ENCODE results near the gene SLC44A1.

The SLC44A1 gene

GRCh38 chr9:105244003-105244733 is at the start of gene SLC44A1:
SLC44A1 (plus strand) TSS chr9:105244651; CDS start chr9:105244869, 218 bp downstream.
- H3K9me2 ChIP-seq (ENCODE audit: low read depth, low read length), result no peaks in the 10 kb centered on the region
- H3F3A ChIP-seq (ENCODE audit: insufficient read depth, low read length), result no peaks in the 10 kb centered on the region
- peak within 1 kb of the TSS; percentile 94 for H2AFZ ChIP-seq (ENCODE audit: low read length)
- H4K20me1 ChIP-seq (ENCODE audit: insufficient read depth, low read length), result no peaks in the 10 kb centered on the region
- no peaks in the 10 kb centered on the region for H3K9me3 ChIP-seq (ENCODE audit: low read length)
- H3K9ac ChIP-seq (ENCODE audit: low read length), result peak within 1 kb of the TSS; percentile 93
- H3K27me3 ChIP-seq (ENCODE audit: insufficient read depth, low read length), result no peaks in the 10 kb centered on the region
- peak within 1 kb of the TSS; percentile 97 for H3K4me2 ChIP-seq (ENCODE audit: low read length)
- peaks cover 42% of the 10 kb centered on the region for H3K79me2 ChIP-seq (ENCODE audit: insufficient read depth, low read length)
- TF ChIP-seq CTCF (IDR thresholded peaks at IDR 0.05; ENCODE audit: low read length), result no peak
- TF ChIP-seq EZH2 (IDR thresholded peaks at IDR 0.05; ENCODE audit: borderline replicate concordance, low read length), result no peak
- peak within 1 kb of the TSS; percentile 95 for H3K4me3 ChIP-seq (ENCODE audit: low read depth, low read length, poor library complexity, severe bottlenecking)
- H3K27ac ChIP-seq (ENCODE audit: low read depth, low read length, poor library complexity, severe bottlenecking), result peak within 1 kb of the TSS; percentile 91
- peaks cover 38% of the 10 kb centered on the region for H3K4me1 ChIP-seq (ENCODE audit: insufficient read depth, low read length, severe bottlenecking)
- no peaks in the 10 kb centered on the region for H3K36me3 ChIP-seq (ENCODE audit: insufficient read depth, low read length)

- TF ChIP-seq CTCF (IDR thresholded peaks at IDR 0.05; ENCODE audit: low read length) (no peak), EZH2 (IDR thresholded peaks at IDR 0.05; ENCODE audit: borderline replicate concordance, low read length) (no peak)
- H4K20me1 ChIP-seq (ENCODE audit: insufficient read depth, low read length), result no peaks in the 10 kb centered on the region
- no peaks in the 10 kb centered on the region for H3K79me2 ChIP-seq (ENCODE audit: insufficient read depth, low read length)
- H3K4me3 ChIP-seq (ENCODE audit: low read depth, low read length, poor library complexity, severe bottlenecking), result no peak overlapping the region
- no peak overlapping the region for H3K4me2 ChIP-seq (ENCODE audit: low read length)
- H3K27ac ChIP-seq (ENCODE audit: low read depth, low read length, poor library complexity, severe bottlenecking), result no peak overlapping the region
- no peaks in the 10 kb centered on the region for H3K27me3 ChIP-seq (ENCODE audit: insufficient read depth, low read length)
- no peaks in the 10 kb centered on the region for H3K9me3 ChIP-seq (ENCODE audit: low read length)
- H3K36me3 ChIP-seq (ENCODE audit: insufficient read depth, low read length), result no peaks in the 10 kb centered on the region
- no peak overlapping the region for H2AFZ ChIP-seq (ENCODE audit: low read length)
- no peaks in the 10 kb centered on the region for H3K9me2 ChIP-seq (ENCODE audit: low read depth, low read length)
- H3K9ac ChIP-seq (ENCODE audit: low read length), result no peak overlapping the region
- peaks cover 6% of the 10 kb centered on the region for H3K4me1 ChIP-seq (ENCODE audit: insufficient read depth, low read length, severe bottlenecking)
- H3F3A ChIP-seq (ENCODE audit: insufficient read depth, low read length), result no peaks in the 10 kb centered on the region
Observed at GRCh38 chr9:105195259-105195658, 49.2 kb upstream of the SLC44A1 start.

- Histone ChIP-seq H3K4me3 (ENCODE audit: low read depth, low read length, poor library complexity, severe bottlenecking) (no peak overlapping the region), H3K9ac (ENCODE audit: low read length) (no peak overlapping the region)
- TF ChIP-seq EZH2 (IDR thresholded peaks at IDR 0.05; ENCODE audit: borderline replicate concordance, low read length), result no peak
- no peak for TF ChIP-seq CTCF (IDR thresholded peaks at IDR 0.05; ENCODE audit: low read length)
Observed at GRCh38 chr9:105198023-105198422, 46.4 kb upstream of the SLC44A1 start.

More at GRCh38 chr9:105198023-105198422, 46.4 kb upstream of the SLC44A1 start:
- no peaks in the 10 kb centered on the region for H3K9me3 ChIP-seq (ENCODE audit: low read length)
- no peaks in the 10 kb centered on the region for H3K9me2 ChIP-seq (ENCODE audit: low read depth, low read length)
- H3K27me3 ChIP-seq (ENCODE audit: insufficient read depth, low read length), result no peaks in the 10 kb centered on the region
- no peaks in the 10 kb centered on the region for H4K20me1 ChIP-seq (ENCODE audit: insufficient read depth, low read length)
- no peak overlapping the region for H2AFZ ChIP-seq (ENCODE audit: low read length)
- no peaks in the 10 kb centered on the region for H3F3A ChIP-seq (ENCODE audit: insufficient read depth, low read length)
- no peak overlapping the region for H3K4me2 ChIP-seq (ENCODE audit: low read length)
- no peak overlapping the region for H3K27ac ChIP-seq (ENCODE audit: low read depth, low read length, poor library complexity, severe bottlenecking)
- no peaks in the 10 kb centered on the region for H3K4me1 ChIP-seq (ENCODE audit: insufficient read depth, low read length, severe bottlenecking)
- H3K36me3 ChIP-seq (ENCODE audit: insufficient read depth, low read length), result no peaks in the 10 kb centered on the region
- no peaks in the 10 kb centered on the region for H3K79me2 ChIP-seq (ENCODE audit: insufficient read depth, low read length)

Data from OCI-LY1 (cell line).